PC-9 (cell line): ENCODE data around the gene PRELP. TPM values are rescaled to one million over a fixed set of nuclear protein-coding genes. Genes with fewer than 3 reads are reported as not detected.

ENCODE experiments used
- BruUV-seq: library from RNA; stranded (reverse); fragments of 400-500 nt; replicated peaks from 2 replicates; lab custom pipeline; 2021; lab: Mats Ljungman, UMichigan
- CTCF ChIA-PET: fragments of 300-600 bp; sonication (Branson Sonifier 250); formaldehyde crosslinking; loops from one replicate; lab custom pipeline; 2022; ENCODE audit warnings: antibody characterized with exemption; lab: Charles Lee
- POLR2A ChIA-PET: fragments of 300-600 bp; sonication (Branson Sonifier 250); formaldehyde crosslinking; loops from one replicate; lab custom pipeline; 2022; ENCODE audit warnings: antibody characterized with exemption; ENCODE audit not compliant: unreplicated experiment; lab: Charles Lee
- DNase-seq, 2 experiments: peaks; one replicate each; pipeline versions ENCODE4 v3.0.0 to v3.0.0-alpha.2; 2015 to 2022; ENCODE audit warnings: mixed read lengths in 1 of 2
- H2AFZ ChIP-seq: fragments of 200-600 bp; sonication (generic); 2 replicates; pipeline ENCODE4 v1.8.1; 2017; ENCODE audit warnings: antibody characterized with exemption
- H3F3A ChIP-seq: fragments of 200-600 bp; sonication (generic); 2 replicates; pipeline ENCODE4 v1.8.1; 2017; ENCODE audit warnings: antibody characterized with exemption, mild to moderate bottlenecking, low read depth; ENCODE audit not compliant: insufficient read depth
- H3K27ac ChIP-seq: fragments of 200-600 bp; sonication (generic); 2 replicates; pipeline ENCODE4 v1.6.1; 2016; ENCODE audit warnings: mixed run types
- H3K27me3 ChIP-seq: fragments of 200-600 bp; sonication (generic); 2 replicates; pipeline ENCODE4 v1.6.1; 2016; ENCODE audit warnings: low read depth, mixed run types; ENCODE audit not compliant: insufficient read depth
- H3K36me3 ChIP-seq: fragments of 200-600 bp; sonication (generic); 2 replicates; pipeline ENCODE4 v1.6.1; 2016; ENCODE audit warnings: low read depth, mixed run types
- H3K4me1 ChIP-seq: fragments of 200-600 bp; sonication (generic); replicated peaks from 2 replicates; pipeline ENCODE4 v1.6.1; 2016; ENCODE audit warnings: mixed run types; ENCODE audit not compliant: insufficient read depth
- H3K4me2 ChIP-seq: fragments of 200-600 bp; sonication (generic); 2 replicates; pipeline ENCODE4 v1.6.1; 2017; ENCODE audit warnings: mixed run types
- H3K4me3 ChIP-seq: fragments of 200-600 bp; sonication (generic); 2 replicates; pipeline ENCODE4 v1.6.1; 2016; ENCODE audit warnings: mixed run types
- H3K79me2 ChIP-seq: fragments of 200-600 bp; sonication (generic); 2 replicates; pipeline ENCODE4 v1.6.1; 2017; ENCODE audit warnings: low read depth, mixed run types
- H3K9me2 ChIP-seq: fragments of 200-600 bp; sonication (generic); 2 replicates; pipeline ENCODE4 v1.8.1; 2017; ENCODE audit warnings: mild to moderate bottlenecking; ENCODE audit not compliant: insufficient read depth
- H3K9me3 ChIP-seq: fragments of 200-600 bp; sonication (generic); 2 replicates; pipeline ENCODE4 v1.8.1; 2016; ENCODE audit warnings: low read depth; ENCODE audit not compliant: insufficient read depth
- H4K20me1 ChIP-seq: fragments of 200-600 bp; sonication (generic); 2 replicates; pipeline ENCODE4 v1.8.1; 2017; ENCODE audit not compliant: insufficient read depth
- CTCF ChIP-seq: fragments of 200-600 bp; sonication (generic); conservative IDR thresholded peaks from 2 replicates; pipeline ENCODE4 v1.6.1; 2017; ENCODE audit warnings: mixed run types, antibody characterized with exemption, mild to moderate bottlenecking, moderate library complexity
- EZH2 ChIP-seq: fragments of 200-600 bp; sonication (generic); IDR thresholded peaks from 2 replicates; pipeline ENCODE4 v1.8.0; 2017; ENCODE audit warnings: antibody characterized with exemption, low read depth
- intact Hi-C: fragments of 100-400 bp; cut with micrococcal nuclease; formaldehyde crosslinking; loops from one replicate; pipeline ENCODE4 v1.10.0; 2022; ENCODE audit not compliant: unreplicated experiment
- total RNA-seq: library from RNA; stranded (reverse); gene quantifications from 2 replicates; pipeline ENCODE4 v1.2.3, GENCODE V29; 2021

Gene PRELP
- total RNA-seq, 1 experiment from 2014 or later = not detected

- Histone ChIP-seq H3K4me2 (no peak overlapping the region), H3K27ac (no peak overlapping the region), H3K4me1 (peaks cover 24% of the 10 kb centered on the region), H3K79me2 (no peaks in the 10 kb centered on the region), H3K4me3 (no peak overlapping the region), H3K9me2 (no peaks in the 10 kb centered on the region), H4K20me1 (no peaks in the 10 kb centered on the region), H2AFZ (no peak overlapping the region), H3K36me3 (no peaks in the 10 kb centered on the region), H3K27me3 (no peaks in the 10 kb centered on the region), H3K9me3 (no peaks in the 10 kb centered on the region), H3F3A (peaks cover 5% of the 10 kb centered on the region; the same call in 1 of the 2 replicates)
- TF ChIP-seq EZH2 (no peak), CTCF (no peak)
- ChIA-PET CTCF (interaction anchor here (0.5 kb wide), 1 partner anchor 634 kb away, joined by 3 read pairs; no protein-coding TSS in a partner anchor), POLR2A (no interaction called here)
- no peak for DNase-seq
- intact Hi-C loops = no loop called here
- BruUV-seq = no TSS peak
Measured at GRCh38 chr1:203462143-203462542, 13.5 kb upstream of the PRELP start.

GRCh38 chr1:203462878-203463277 is 12.7 kb upstream of the PRELP start:
- Histone ChIP-seq H3K4me3 (no peak overlapping the region), H3F3A (peaks cover 5% of the 10 kb centered on the region; the same call in 1 of the 2 replicates), H3K36me3 (no peaks in the 10 kb centered on the region), H3K27me3 (no peaks in the 10 kb centered on the region), H3K9me2 (no peaks in the 10 kb centered on the region), H3K4me1 (peaks cover 24% of the 10 kb centered on the region), H4K20me1 (no peaks in the 10 kb centered on the region), H3K27ac (no peak overlapping the region), H3K79me2 (no peaks in the 10 kb centered on the region), H3K4me2 (peak overlapping the region; percentile 24; the same call in 1 of the 2 replicates), H3K9me3 (no peaks in the 10 kb centered on the region), H2AFZ (no peak overlapping the region)
- intact Hi-C loops = no loop called here
- ChIA-PET CTCF (interaction anchor here (0.5 kb wide), 1 partner anchor 634 kb away, joined by 3 read pairs; no protein-coding TSS in a partner anchor), POLR2A (no interaction called here)
- BruUV-seq = no TSS peak
- DNase-seq = peak; percentile 60 to 84
- TF ChIP-seq EZH2 (no peak), CTCF (no peak)

GRCh38 chr1:203463469-203464062 is 12.0 kb upstream of the PRELP start:
- no peaks in the 10 kb centered on the region for H4K20me1 ChIP-seq
- H3K9me2 ChIP-seq = no peaks in the 10 kb centered on the region
- peaks cover 24% of the 10 kb centered on the region for H3K4me1 ChIP-seq
- H3K79me2 ChIP-seq = no peaks in the 10 kb centered on the region
- BruUV-seq = no TSS peak
- no peak overlapping the region for H3K4me3 ChIP-seq
- no peak for DNase-seq
- H3K36me3 ChIP-seq = no peaks in the 10 kb centered on the region
- POLR2A ChIA-PET = no interaction called here
- H2AFZ ChIP-seq = no peak overlapping the region
- H3K27ac ChIP-seq = no peak overlapping the region
- peaks cover 5% of the 10 kb centered on the region; the same call in 1 of the 2 replicates for H3F3A ChIP-seq
- no peak for TF ChIP-seq CTCF
- no peak for TF ChIP-seq EZH2
- H3K27me3 ChIP-seq = no peaks in the 10 kb centered on the region
- H3K4me2 ChIP-seq = peak overlapping the region; percentile 24; the same call in 1 of the 2 replicates
- H3K9me3 ChIP-seq = no peaks in the 10 kb centered on the region
- CTCF ChIA-PET = interaction anchor here (0.8 kb wide), 1 partner anchor 41 kb away, joined by 4 read pairs; no protein-coding TSS in a partner anchor
- intact Hi-C loops = no loop called here
